Measurements from ENCODE around the gene CBR3.
"Not testable (repeated sequence)": the region's sequence is repeated elsewhere in the genome, so short reads cannot be mapped to it uniquely, and the experiment has no call there.

Gene CBR3

DNA sequence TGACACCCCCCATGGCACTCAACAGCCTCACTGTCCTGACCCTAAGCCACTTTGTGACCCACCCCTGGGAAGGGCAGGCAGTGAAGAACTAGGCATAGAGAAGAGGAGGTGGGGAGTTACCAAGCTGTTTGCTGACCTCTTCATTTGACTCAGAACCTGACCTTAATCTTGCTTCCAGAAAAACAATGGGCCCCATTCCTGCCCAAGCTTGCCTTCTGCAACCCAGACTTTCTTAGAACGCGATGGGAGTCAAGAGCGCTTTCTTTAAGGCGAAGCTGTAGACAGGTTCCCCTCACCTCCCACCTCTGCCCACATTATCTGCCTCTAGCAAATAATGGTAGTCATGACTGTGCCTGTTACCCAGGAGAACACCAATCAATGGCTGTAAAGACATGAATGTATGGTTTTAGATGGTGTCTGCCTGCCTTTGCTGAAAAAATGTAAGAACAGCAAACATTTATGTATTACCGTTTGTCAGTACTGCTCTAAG lies 8.2 kb upstream of the CBR3 start:
- DNase-seq (no peak), ATAC-seq (replicated peaks) (no peak)
- Mint-ChIP-seq H3K36me3 (ENCODE audit: insufficient read depth) (peaks cover 4% of the 10 kb centered on the region), H3K27ac (no peak overlapping the region), H3K27me3 (no peaks in the 10 kb centered on the region), H3K4me3 (no peak overlapping the region), H3K9me3 (no peaks in the 10 kb centered on the region), H3K4me1 (ENCODE audit: low read depth in 2 of 2) (peaks cover 8 to 17% of the 10 kb centered on the region in 2 donors)

DNA sequence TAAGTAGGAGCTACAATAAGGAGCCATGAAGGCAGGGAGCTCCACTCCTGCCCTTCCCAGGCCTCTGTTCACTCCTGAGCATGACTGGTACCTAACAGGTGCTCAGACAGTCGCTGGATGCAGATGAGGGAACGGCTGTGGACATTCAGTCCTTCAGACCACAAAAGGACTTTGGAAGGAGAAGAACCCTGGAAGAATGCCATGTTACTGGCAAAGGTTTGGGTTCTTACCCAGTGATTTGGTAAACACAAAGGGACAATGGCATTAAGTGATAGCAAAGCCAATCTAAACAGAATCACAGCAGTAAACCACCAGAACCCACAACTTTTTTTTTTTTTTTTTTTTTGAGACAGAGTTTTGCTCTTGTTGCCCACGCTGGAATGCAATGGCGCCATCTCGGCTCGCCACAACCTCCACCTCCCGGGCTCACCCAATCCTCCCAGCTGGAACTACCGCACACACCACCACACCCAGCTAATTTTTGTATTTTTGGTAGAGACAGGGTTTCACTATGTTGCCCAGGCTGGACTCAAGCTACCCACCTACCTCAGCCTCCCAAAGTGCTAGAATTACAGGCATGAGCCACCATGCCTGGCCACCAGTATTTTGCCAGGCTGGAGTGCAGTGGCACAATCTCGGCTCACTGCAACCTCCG lies 7.5 kb upstream of the CBR3 start:
- DNase-seq, result no peak
- no peak for ATAC-seq (replicated peaks)
- no peaks in the 10 kb centered on the region for H3K27me3 Mint-ChIP-seq
- H3K9me3 Mint-ChIP-seq, result no peaks in the 10 kb centered on the region
- no peak overlapping the region for H3K4me3 Mint-ChIP-seq
- H3K4me1 Mint-ChIP-seq (ENCODE audit: low read depth in 2 of 2), result peaks cover 8 to 17% of the 10 kb centered on the region in 2 donors
- H3K36me3 Mint-ChIP-seq (ENCODE audit: insufficient read depth), result peaks cover 7% of the 10 kb centered on the region
- H3K27ac Mint-ChIP-seq, result no peak overlapping the region

DNA sequence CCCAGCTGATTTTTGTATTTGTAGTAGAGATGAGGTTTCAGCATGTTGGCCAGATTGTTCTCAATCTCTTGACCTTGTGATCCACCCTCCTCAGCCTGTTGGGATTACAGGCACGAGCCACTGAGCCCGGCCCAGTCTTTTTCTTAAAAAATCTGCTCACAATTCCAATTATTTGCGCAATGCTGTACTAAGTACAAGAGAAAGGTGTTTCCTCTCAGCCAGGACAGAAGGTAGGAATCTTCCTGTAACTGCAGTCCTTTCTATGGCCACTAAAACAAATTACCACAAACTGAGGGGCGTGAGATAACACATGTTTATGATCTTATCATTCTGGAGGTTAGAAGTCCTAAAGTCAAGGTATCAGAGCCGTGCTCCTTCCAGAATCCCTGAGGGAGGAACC lies 6.9 kb upstream of the CBR3 start:
- DNase-seq, result no peak
- H3K4me1 Mint-ChIP-seq (ENCODE audit: low read depth in 2 of 2), result peaks cover 8 to 17% of the 10 kb centered on the region in 2 donors
- no peak overlapping the region for H3K4me3 Mint-ChIP-seq
- H3K36me3 Mint-ChIP-seq (ENCODE audit: insufficient read depth), result peaks cover 7% of the 10 kb centered on the region
- H3K27me3 Mint-ChIP-seq, result no peaks in the 10 kb centered on the region
- no peaks in the 10 kb centered on the region for H3K9me3 Mint-ChIP-seq
- ATAC-seq (replicated peaks), result no peak
- no peak overlapping the region for H3K27ac Mint-ChIP-seq

DNA sequence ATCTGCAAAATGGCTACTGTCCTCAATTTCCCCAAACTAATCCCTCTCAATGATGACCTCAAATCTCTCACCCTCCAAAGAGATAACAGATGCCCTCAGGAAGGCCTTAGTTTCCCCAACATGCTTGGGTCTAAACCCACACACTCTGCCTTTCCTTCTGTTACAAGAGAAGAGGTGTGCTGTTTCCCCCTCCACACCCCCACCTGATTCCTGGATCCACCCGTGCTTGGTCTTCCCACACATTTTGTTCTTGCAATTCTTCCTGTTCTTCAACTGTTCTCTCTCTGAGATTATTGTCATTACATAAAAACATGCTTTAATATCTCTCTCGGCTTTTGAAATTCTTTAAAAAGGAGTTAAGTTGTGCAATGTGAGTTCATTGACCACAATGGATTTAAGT lies 5.7 kb upstream of the CBR3 start:
- peaks cover 7% of the 10 kb centered on the region for H3K36me3 Mint-ChIP-seq (ENCODE audit: insufficient read depth)
- DNase-seq (no peak), ATAC-seq (replicated peaks) (no peak)
- H3K4me3 Mint-ChIP-seq, result peak overlapping the region; percentile 66 to 67
- no peaks in the 10 kb centered on the region for H3K27me3 Mint-ChIP-seq
- peaks cover 8 to 17% of the 10 kb centered on the region in 2 donors for H3K4me1 Mint-ChIP-seq (ENCODE audit: low read depth in 2 of 2)
- no peaks in the 10 kb centered on the region for H3K9me3 Mint-ChIP-seq
- peak overlapping the region in 1 of 2 donors; percentile 50 for H3K27ac Mint-ChIP-seq

DNA sequence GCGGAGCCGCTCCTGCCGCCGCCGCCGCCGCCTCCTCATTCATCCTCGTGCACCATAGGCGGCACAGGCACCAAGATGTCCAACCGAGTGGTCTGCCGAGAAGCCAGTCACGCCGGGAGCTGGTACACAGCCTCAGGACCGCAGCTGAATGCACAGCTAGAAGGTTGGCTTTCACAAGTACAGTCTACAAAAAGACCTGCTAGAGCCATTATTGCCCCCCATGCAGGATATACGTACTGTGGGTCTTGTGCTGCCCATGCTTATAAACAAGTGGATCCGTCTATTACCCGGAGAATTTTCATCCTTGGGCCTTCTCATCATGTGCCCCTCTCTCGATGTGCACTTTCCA lies 4.5 kb upstream of the CBR3 start:
- H3K9me3 Mint-ChIP-seq; ATAC-seq (replicated peaks); DNase-seq; H3K27me3 Mint-ChIP-seq: not testable (repeated sequence)
- H3K27ac Mint-ChIP-seq, result peak overlapping the region; percentile 63 to 90
- H3K36me3 Mint-ChIP-seq (ENCODE audit: insufficient read depth), result peaks cover 12% of the 10 kb centered on the region
- peaks cover 8 to 20% of the 10 kb centered on the region in 2 donors for H3K4me1 Mint-ChIP-seq (ENCODE audit: low read depth in 2 of 2)
- H3K4me3 Mint-ChIP-seq, result peak overlapping the region; percentile 89

DNA sequence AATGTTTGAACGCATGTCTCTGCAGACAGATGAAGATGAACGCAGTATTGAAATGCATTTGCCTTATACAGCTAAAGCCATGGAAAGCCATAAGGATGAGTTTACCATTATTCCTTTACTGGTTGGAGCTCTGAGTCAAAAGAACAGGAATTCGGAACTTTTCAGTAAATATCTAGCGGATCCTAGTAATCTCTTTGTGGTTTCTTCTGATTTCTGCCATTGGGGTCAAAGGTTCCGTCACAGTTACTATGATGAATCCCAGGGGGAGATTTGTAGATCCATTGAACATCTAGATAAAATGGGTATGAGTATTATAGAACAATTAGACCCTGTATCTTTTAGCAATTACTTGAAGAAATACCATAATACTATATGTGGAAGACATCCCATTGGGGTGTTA lies 4.0 kb upstream of the CBR3 start:
- not testable (repeated sequence) for H3K27ac Mint-ChIP-seq; DNase-seq; H3K27me3 Mint-ChIP-seq; ATAC-seq (replicated peaks); H3K9me3 Mint-ChIP-seq
- H3K4me3 Mint-ChIP-seq, result peak overlapping the region; percentile 89
- H3K4me1 Mint-ChIP-seq (ENCODE audit: low read depth in 2 of 2), result peaks cover 10 to 19% of the 10 kb centered on the region in 2 donors
- peaks cover 12% of the 10 kb centered on the region for H3K36me3 Mint-ChIP-seq (ENCODE audit: insufficient read depth)

DNA sequence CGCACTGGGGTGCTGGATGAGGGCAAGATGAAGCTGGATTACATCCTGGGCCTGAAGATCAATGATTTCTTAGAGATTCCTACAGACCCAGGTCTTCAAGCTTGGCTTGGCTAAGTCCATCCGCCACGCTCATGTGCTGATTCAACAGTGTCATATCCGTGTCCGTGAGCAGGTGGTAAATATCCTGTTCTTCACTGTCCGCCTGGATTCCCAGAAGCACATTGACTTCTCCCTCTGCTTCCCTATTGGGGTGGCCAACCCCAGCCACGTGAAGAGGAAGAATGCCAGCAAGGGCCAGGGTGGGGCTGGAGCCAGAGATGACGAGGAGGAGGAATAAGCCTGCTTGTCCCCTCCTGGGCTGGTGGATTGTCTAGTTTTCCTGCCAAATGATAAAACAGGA lies 2.2 kb upstream of the CBR3 start:
- DNase-seq (no peak), ATAC-seq (replicated peaks) (no peak)
- Mint-ChIP-seq H3K4me1 (ENCODE audit: low read depth in 2 of 2) (peaks cover 12 to 19% of the 10 kb centered on the region in 2 donors), H3K9me3 (no peaks in the 10 kb centered on the region), H3K27me3 (no peaks in the 10 kb centered on the region), H3K27ac (no peak overlapping the region), H3K36me3 (ENCODE audit: insufficient read depth) (peaks cover 12% of the 10 kb centered on the region), H3K4me3 (no peak overlapping the region)

DNA sequence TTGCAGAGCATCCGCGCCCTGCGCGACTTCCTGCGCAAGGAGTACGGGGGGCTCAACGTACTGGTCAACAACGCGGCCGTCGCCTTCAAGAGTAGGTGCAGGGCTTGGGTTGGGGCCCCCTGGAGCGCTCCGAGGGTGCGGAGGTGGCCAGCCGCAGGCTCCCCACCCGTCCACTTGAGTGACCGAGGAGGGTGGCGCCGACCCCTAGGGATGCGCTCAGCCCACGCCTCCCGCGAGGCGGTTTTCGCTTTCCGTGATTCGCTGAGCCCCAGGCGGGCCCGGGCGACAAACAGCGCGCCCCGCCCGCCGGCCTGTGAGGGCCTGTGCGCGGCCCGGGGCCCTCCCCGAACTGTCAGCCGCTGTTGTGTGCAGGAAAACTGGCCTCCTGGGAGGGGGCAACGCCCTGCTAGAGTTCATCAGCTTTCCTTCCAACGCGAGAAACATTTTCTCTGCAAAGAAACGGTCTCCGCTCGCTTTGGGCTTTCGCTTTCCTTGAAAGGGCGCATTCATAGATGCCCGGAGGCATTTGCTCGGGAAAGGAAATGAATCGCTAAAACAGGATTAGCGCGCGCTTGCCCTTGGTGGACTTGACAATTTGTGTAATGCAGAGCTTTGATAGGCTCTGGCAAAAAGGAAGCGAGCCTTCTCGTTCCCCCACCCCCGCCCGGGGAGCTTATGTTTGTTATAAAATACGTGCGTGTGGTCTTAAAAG lies 668 bp downstream of the CBR3 start:
- peaks cover 8% of the 10 kb centered on the region for H3K36me3 Mint-ChIP-seq (ENCODE audit: insufficient read depth)
- H3K27ac Mint-ChIP-seq, result peak overlapping the region; percentile 38 to 90
- peak; percentile 84 for ATAC-seq (replicated peaks)
- H3K27me3 Mint-ChIP-seq, result no peaks in the 10 kb centered on the region
- peak in 2 of 3 experiments; percentile 12 to 29 for DNase-seq
- peaks cover 8 to 13% of the 10 kb centered on the region in 2 donors for H3K4me1 Mint-ChIP-seq (ENCODE audit: low read depth in 2 of 2)
- H3K4me3 Mint-ChIP-seq, result peak overlapping the region; percentile 91 to 95
- H3K9me3 Mint-ChIP-seq, result no peaks in the 10 kb centered on the region

DNA sequence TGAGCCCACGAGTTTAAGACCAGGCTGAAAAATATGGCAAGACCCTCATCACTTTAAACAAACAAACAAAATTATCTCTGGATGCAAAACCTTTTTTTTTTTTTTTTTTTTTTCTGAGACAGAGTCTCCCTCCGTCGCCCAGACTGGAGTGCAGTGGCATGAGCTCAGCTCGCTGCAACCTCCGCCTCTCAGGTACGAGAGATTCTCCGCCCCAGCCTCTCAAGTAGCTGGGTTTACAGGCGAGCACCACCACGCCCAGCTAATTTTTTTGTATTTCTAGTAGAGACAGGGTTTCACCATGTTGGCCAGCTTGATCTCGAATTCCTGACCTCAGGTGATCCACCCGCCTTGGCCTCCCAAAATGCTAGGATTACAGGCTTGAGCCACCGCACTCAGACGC lies 4.9 kb downstream of the CBR3 start:
- not testable (repeated sequence) for DNase-seq; H3K27ac Mint-ChIP-seq; H3K36me3 Mint-ChIP-seq (ENCODE audit: insufficient read depth); H3K27me3 Mint-ChIP-seq; H3K9me3 Mint-ChIP-seq; ATAC-seq (replicated peaks); H3K4me3 Mint-ChIP-seq
- H3K4me1 Mint-ChIP-seq (ENCODE audit: low read depth in 2 of 2), result peaks cover 8 to 12% of the 10 kb centered on the region in 2 donors

DNA sequence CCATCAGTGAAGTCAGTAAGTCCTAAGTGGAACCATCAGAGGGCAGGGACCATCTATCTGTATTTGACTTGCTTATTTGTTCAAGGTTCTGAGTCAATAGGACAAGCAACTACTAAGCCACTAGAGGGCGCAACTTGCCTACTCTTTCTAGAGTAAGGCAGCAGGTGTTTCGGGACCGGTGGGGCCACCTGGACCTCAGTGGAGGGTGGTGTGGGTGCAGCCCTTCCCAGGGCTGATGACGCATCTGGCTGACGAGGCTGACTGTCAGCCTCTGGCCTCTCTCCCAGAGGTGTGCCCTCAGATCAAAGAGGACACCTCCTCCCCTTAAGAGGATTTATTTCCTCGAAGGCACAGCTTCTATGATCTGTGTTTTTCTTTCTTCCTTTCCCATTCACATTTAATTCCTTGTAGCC lies 6.6 kb downstream of the CBR3 start:
- ATAC-seq (replicated peaks) (peak; percentile 95), DNase-seq (peak; percentile 82 to 92 (median 84))
- Mint-ChIP-seq H3K4me1 (ENCODE audit: low read depth in 2 of 2) (peaks cover 8% of the 10 kb centered on the region in 2 donors), H3K9me3 (no peaks in the 10 kb centered on the region), H3K4me3 (no peak overlapping the region), H3K27me3 (no peaks in the 10 kb centered on the region), H3K36me3 (ENCODE audit: insufficient read depth) (no peaks in the 10 kb centered on the region), H3K27ac (no peak overlapping the region)

DNA sequence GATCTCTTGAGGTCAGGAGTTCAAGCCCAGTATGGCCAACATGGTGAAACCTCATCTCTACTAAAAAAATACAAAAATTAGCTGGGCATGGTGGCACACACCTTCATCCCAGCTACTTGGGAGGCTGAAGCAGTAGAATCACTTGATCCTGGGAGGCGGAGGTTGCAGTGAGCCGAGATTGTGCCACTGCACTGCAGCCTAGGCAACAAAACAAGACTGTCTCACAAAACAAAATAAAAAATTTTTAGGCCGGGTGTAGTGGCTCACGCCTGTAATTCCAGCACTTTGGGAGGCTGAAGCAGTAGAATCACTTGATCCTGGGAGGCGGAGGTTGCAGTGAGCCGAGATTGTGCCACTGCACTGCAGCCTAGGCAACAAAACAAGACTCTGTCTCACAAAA lies 9.4 kb downstream of the CBR3 start:
- H3K27me3 Mint-ChIP-seq; H3K4me3 Mint-ChIP-seq; H3K9me3 Mint-ChIP-seq; DNase-seq; H3K4me1 Mint-ChIP-seq (ENCODE audit: low read depth in 2 of 2); H3K36me3 Mint-ChIP-seq (ENCODE audit: insufficient read depth); ATAC-seq (replicated peaks): not testable (repeated sequence)
- H3K27ac Mint-ChIP-seq, result peak overlapping the region in 1 of 2 donors; percentile 12

DNA sequence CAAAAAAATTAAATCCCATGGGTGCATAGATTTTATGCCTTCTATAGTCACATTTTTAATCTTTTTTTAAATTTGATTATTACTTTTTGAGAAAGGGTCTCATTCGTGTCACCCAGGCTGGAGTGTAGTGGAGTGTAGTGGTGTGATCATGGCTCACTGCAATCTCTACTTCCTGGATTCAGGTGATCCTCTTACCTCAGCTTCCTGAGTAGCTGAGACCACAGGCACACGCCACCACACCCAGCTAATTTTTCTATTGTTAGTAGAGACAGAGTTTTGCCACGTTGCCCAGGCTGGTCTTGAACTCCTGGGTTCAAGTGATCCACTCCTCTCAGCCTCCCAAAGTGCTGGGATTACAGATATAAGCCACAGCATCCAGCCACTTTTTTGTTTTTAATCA lies 10.4 kb downstream of the CBR3 start:
- Mint-ChIP-seq H3K9me3 (no peaks in the 10 kb centered on the region), H3K4me3 (no peak overlapping the region)
- ATAC-seq (replicated peaks), result peak; percentile 43

DNA sequence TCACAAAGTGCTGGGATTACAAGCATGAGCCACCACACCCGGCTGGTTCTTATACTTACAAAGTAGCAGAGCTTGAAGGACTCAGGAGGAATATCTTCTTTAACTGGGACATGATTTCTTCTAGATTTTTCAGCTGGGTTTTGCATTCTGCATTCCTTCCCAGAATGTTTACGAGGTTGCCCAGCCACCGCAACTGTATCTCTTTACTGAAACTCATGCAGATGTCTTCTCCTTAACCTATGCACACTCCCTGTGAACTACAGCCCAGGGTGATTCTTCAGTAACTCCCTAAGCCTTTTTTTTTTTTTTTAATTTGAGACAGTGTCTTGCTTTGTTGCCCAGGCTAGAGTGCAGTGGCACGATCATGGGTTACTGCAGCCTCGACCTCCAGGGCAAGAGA lies 13.0 kb downstream of the CBR3 start:
- Mint-ChIP-seq H3K36me3 (ENCODE audit: insufficient read depth) (peaks cover 3% of the 10 kb centered on the region), H3K9me3 (no peaks in the 10 kb centered on the region), H3K4me3 (no peak overlapping the region), H3K27me3 (no peaks in the 10 kb centered on the region), H3K4me1 (ENCODE audit: low read depth in 2 of 2) (peaks cover 7 to 8% of the 10 kb centered on the region in 2 donors), H3K27ac (no peak overlapping the region)
- DNase-seq (no peak), ATAC-seq (replicated peaks) (no peak)

More for the DNA sequence above, 10.4 kb downstream of the CBR3 start:
- no peak for DNase-seq
- Mint-ChIP-seq H3K36me3 (ENCODE audit: insufficient read depth) (peaks cover 3% of the 10 kb centered on the region), H3K27ac (no peak overlapping the region), H3K4me1 (ENCODE audit: low read depth in 2 of 2) (peaks cover 11% of the 10 kb centered on the region in 2 donors), H3K27me3 (no peaks in the 10 kb centered on the region)

DNA sequence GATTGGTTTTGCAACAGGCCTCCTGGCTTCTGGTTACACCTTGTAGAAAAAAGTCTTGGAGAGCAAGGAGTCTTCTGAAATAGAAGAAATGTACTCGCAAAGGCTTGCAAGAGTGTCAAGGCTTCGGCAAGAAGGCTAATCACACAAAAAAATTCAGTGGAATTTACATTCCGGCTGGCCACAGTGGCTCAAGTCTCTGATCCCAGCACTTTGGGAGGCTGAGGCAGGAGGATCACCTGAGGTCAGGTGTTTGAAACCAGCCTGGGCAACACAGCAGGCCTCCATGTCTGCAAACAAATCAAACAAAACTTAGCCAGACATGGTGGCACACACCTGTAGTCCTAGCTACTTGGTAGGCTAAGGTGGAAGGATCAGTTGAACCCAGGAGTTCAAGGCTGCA lies 14.0 kb downstream of the CBR3 start:
- DNase-seq (no peak), ATAC-seq (replicated peaks) (no peak)
- no peak overlapping the region for H3K4me3 Mint-ChIP-seq
- no peaks in the 10 kb centered on the region for H3K9me3 Mint-ChIP-seq
- no peaks in the 10 kb centered on the region for H3K27me3 Mint-ChIP-seq
- H3K4me1 Mint-ChIP-seq (ENCODE audit: low read depth in 2 of 2), result peaks cover 12 to 13% of the 10 kb centered on the region in 2 donors
- peaks cover 3% of the 10 kb centered on the region for H3K36me3 Mint-ChIP-seq (ENCODE audit: insufficient read depth)
- no peak overlapping the region for H3K27ac Mint-ChIP-seq

All from effector memory CD8-positive, alpha-beta T cell (primary cell).